Epithelial cell of esophagus (primary cell): ENCODE results near the gene OLFM2.
A peak's percentile ranks its signal among the peaks of the same experiment; 100 is the strongest.
"Not testable (repeated sequence)": the region's sequence is repeated elsewhere in the genome, so short reads cannot be mapped to it uniquely, and the experiment has no call there.

Experiments
- DNase-seq: peaks from one replicate; pipeline ENCODE4 v3.0.0; 2010; ENCODE audit warnings: low read depth
- H3K4me3 ChIP-seq: 2 replicates; pipeline ENCODE4 v1.5.1; 2011; ENCODE audit warnings: mild to moderate bottlenecking, low read length, control low read depth
- CTCF ChIP-seq: IDR thresholded peaks from 2 replicates; pipeline ENCODE4 v1.5.1; 2011; ENCODE audit warnings: low read depth, mild to moderate bottlenecking, low read length, control low read depth, inconsistent platforms; ENCODE audit not compliant: insufficient read depth; ENCODE audit errors: missing control alignments

The OLFM2 gene

GRCh38 chr19:9835507-9835949, 100.8 kb downstream of the OLFM2 start:
- no peak for TF ChIP-seq CTCF
- H3K4me3 ChIP-seq = peak overlapping the region; percentile 83
- no peak for DNase-seq

DNA sequence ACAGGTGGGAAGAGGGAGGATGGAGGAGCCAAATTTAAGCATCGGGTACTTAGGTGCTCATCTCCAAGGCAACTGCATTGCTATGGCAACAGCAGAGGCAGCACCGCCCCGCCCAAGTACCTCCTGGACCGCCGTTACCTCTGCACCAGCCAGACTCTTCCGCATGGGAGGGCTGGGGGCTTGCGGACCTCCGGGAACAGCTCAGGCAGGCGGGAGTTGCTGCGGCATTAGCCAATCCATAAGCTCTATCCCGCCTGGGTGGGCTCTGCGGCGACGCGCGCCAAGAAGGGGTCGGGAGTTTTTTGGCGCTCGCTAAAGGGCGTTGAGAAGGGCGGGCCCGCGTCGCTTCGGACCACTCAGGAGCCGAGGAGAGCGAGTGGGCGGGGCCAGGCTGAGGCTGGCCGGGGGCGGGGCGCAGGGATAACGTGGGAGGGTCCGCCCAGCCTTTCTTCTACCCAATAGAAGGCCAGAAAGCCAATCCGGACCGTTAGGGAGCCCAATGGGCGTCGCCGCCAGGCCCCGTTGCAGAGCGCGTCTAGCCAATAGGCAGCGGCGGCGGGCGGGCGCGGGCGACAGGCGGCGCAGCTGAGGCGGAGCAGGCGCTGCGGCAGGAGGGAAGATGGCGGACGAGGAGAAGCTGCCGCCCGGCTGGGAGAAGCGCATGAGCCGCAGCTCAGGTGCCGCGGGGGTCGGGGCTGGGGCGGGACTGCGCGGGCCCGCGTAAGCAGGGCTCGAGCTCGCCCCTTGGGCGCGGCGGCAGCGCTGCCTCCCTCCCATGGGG, 101.4 kb downstream of the OLFM2 start, which contains the start of gene PIN1:
TSS of gene PIN1 (plus strand) at position 593 of the 781 bp plus-strand sequence. CDS start at position 620, 27 bp downstream.
- peak within 1 kb of the TSS; percentile 83 for H3K4me3 ChIP-seq
- TF ChIP-seq CTCF = no peak
- peak; percentile 99 for DNase-seq

DNA sequence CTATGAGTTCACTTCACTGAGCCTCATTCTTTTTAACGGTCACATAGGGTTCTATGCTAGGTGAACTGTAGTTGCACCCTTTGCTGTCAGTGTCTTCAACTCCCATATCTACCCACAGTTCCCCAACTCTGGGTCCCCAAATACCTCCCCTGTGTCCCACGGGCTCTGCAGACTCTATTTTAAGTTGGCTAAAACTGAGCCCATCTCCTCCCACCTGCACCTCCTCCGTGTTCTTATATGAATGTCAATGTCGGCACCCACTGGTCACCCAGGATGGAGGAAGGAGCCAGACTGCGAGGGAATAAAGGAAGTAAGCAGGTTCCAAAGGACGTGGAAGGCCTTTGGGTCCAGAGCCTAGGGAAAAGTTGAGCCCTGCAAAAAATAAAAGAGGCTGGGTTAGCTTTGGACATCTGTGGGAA, 102.0 kb downstream of the OLFM2 start:
- peak overlapping the region; percentile 75 for H3K4me3 ChIP-seq
- DNase-seq = no peak
- TF ChIP-seq CTCF = no peak

DNA sequence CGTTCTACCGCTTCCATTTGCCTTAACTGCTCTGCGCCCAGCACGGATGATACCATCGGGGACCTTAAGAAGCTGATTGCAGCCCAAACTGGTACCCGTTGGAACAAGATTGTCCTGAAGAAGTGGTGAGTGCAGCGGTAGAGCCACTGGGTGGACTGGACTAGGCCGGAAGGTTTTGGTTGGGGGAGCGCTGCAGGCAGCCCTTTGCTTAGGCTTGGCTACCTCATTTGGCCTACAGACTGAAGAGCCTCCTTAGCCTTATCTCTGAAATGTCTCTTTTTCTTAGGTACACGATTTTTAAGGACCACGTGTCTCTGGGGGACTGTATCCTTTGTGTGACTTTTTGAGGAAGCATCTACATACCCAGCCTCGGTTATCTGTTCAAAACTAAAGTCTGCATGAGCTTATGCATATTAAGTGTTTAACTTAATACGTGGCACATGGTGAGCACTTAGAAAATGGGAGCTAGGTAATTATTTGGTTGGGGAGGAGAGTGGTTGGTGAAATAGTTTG, 107.7 kb downstream of the OLFM2 start:
- TF ChIP-seq CTCF = no peak
- peak overlapping the region; percentile 88 for H3K4me3 ChIP-seq

DNA sequence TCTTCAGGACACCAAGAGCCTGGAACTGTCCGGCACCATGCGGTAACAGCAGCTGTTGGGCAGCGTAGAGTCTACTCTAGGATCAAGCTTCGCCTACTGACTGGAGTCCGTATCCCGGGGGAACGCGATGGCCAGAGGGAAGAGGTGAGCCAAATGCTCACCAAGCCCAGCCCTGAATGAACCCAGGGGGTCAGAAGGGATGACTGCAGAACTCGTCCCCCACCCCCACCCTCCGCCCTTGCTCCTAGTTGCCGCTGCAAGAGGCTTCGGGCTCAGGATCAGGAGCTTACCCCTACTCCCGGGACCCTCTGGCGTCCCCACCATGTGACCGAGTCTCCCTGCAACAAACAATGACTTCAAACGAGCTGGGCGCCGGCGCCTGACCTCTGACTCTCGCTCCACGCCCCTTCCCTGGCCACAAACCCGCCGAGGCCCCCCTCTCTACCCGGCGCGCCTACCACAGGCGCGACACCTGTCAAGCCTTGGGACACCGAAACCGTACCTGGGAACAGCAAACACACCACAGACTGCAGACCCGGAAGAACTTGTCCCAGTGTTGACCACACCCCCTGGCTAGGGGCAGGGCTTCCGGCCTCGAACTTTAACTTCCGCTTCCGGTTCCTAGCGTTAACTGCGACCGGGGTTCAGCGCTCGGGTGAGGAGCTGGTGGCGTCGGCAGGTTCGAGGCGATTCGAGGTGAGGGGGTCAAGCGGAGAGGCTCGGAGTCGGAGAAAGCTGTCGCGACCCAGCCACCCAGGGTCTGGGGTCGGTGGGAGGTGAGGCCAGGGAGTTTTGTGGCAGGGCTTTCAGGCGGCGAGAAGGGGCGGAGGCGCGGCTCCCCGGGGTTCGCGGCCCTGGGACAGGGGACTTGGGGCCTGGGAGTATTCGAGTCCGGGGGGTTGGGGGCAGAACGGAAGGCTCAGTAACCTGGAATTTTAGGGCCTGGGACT, 108.8 kb downstream of the OLFM2 start, which contains the start of gene UBL5:
TSS of gene UBL5 (plus strand) at position 630 of the 950 bp plus-strand sequence. CDS start 420 bp downstream, outside the sequence.
- DNase-seq = peak; percentile 95
- no peak for TF ChIP-seq CTCF
- H3K4me3 ChIP-seq = peak within 1 kb of the TSS; percentile 88

More for the DNA sequence above, 107.7 kb downstream of the OLFM2 start:
- DNase-seq = no peak

DNA sequence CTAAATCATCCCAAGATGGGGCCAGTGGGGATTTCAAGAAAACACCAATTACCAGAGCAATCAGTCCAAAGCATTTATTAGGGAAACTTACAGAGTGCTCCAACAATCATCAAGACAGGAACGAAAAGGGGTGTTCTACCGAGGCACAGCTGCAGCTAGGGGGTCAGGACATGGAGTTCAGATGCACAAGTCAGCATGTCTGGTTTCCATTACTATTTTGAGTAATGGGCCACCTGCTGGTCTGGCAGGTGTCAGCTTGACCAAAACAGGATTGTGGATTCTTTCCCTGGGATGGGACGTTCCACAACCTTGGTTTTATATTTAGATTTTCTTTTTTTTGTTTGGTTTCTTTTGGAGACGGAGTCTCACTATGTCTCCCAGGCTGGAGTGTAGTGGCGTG, 112.5 kb downstream of the OLFM2 start:
- no peak overlapping the region for H3K4me3 ChIP-seq
- no peak for DNase-seq
- TF ChIP-seq CTCF = no peak

DNA sequence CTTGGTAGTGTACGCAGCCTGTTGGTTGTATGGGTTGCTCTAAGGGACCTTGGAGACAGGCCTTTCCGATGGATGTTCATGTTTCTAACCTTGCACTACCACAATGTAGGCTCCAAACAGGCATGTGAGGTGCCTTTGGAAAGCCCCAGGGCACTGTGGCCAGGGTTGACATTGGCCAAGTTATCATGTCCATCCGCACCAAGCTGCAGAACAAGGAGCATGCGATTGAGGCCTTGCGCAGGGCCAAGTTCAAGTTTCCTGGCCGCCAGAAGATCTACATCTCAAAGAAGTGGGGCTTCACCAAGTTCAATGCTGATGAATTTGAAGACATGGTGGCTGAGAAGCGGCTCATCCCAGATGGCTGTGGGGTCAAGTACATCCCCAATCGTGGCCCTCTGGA, 116.3 kb downstream of the OLFM2 start:
- DNase-seq, H3K4me3 ChIP-seq: not testable (repeated sequence)
